ENCODE data around the gene FASN. TPM values are rescaled to one million over a fixed set of nuclear protein-coding genes. Genes with fewer than 3 reads are reported as not detected.

Gene FASN
- total RNA-seq, 1 donor from 2014 or later: 134 TPM

GRCh38 chr17:82062984-82063368 is 35.1 kb downstream of the FASN start:
- Mint-ChIP-seq H3K4me1 (ENCODE audit: unreplicated experiment) (peaks cover 7% of the 10 kb centered on the region), H3K27me3 (ENCODE audit: unreplicated experiment) (no peaks in the 10 kb centered on the region), H3K27ac (ENCODE audit: unreplicated experiment) (no peak overlapping the region), H3K9me3 (ENCODE audit: unreplicated experiment) (no peaks in the 10 kb centered on the region), H3K4me3 (ENCODE audit: unreplicated experiment) (no peak overlapping the region), H3K36me3 (ENCODE audit: unreplicated experiment) (peaks cover 6% of the 10 kb centered on the region)
- TF ChIP-seq CTCF (IDR thresholded peaks at IDR 0.05): no peak
- DNase-seq (ENCODE audit: extremely low spot score, unreplicated experiment): no peak

- Mint-ChIP-seq H3K4me1 (ENCODE audit: unreplicated experiment) (peaks cover 7% of the 10 kb centered on the region), H3K4me3 (ENCODE audit: unreplicated experiment) (no peak overlapping the region), H3K36me3 (ENCODE audit: unreplicated experiment) (peaks cover 10% of the 10 kb centered on the region), H3K27me3 (ENCODE audit: unreplicated experiment) (no peaks in the 10 kb centered on the region), H3K9me3 (ENCODE audit: unreplicated experiment) (no peaks in the 10 kb centered on the region), H3K27ac (ENCODE audit: unreplicated experiment) (no peak overlapping the region)
- no peak for TF ChIP-seq CTCF (IDR thresholded peaks at IDR 0.05)
- no peak for DNase-seq (ENCODE audit: extremely low spot score, unreplicated experiment)
Measured at GRCh38 chr17:82062076-82062983, 35.7 kb downstream of the FASN start.

- no peak for DNase-seq (ENCODE audit: extremely low spot score, unreplicated experiment)
- no peak overlapping the region for H3K4me3 Mint-ChIP-seq (ENCODE audit: unreplicated experiment)
- peaks cover 7% of the 10 kb centered on the region for H3K4me1 Mint-ChIP-seq (ENCODE audit: unreplicated experiment)
- no peaks in the 10 kb centered on the region for H3K27me3 Mint-ChIP-seq (ENCODE audit: unreplicated experiment)
- H3K9me3 Mint-ChIP-seq (ENCODE audit: unreplicated experiment): no peaks in the 10 kb centered on the region
- peaks cover 10% of the 10 kb centered on the region for H3K36me3 Mint-ChIP-seq (ENCODE audit: unreplicated experiment)
- no peak for TF ChIP-seq CTCF (IDR thresholded peaks at IDR 0.05)
- H3K27ac Mint-ChIP-seq (ENCODE audit: unreplicated experiment): no peak overlapping the region
Measured at GRCh38 chr17:82061047-82061925, 36.8 kb downstream of the FASN start.

- H3K27ac Mint-ChIP-seq (ENCODE audit: unreplicated experiment): no peak overlapping the region
- H3K4me3 Mint-ChIP-seq (ENCODE audit: unreplicated experiment): no peak overlapping the region
- peaks cover 7% of the 10 kb centered on the region for H3K4me1 Mint-ChIP-seq (ENCODE audit: unreplicated experiment)
- peaks cover 10% of the 10 kb centered on the region for H3K36me3 Mint-ChIP-seq (ENCODE audit: unreplicated experiment)
- H3K9me3 Mint-ChIP-seq (ENCODE audit: unreplicated experiment): no peaks in the 10 kb centered on the region
- H3K27me3 Mint-ChIP-seq (ENCODE audit: unreplicated experiment): no peaks in the 10 kb centered on the region
- no peak for DNase-seq (ENCODE audit: extremely low spot score, unreplicated experiment)
- no peak for TF ChIP-seq CTCF (IDR thresholded peaks at IDR 0.05)
Measured at GRCh38 chr17:82060614-82061013, 37.4 kb downstream of the FASN start.

GRCh38 chr17:82060001-82060380 is 38.0 kb downstream of the FASN start:
- no peak overlapping the region for H3K4me3 Mint-ChIP-seq (ENCODE audit: unreplicated experiment)
- peaks cover 7% of the 10 kb centered on the region for H3K4me1 Mint-ChIP-seq (ENCODE audit: unreplicated experiment)
- peaks cover 11% of the 10 kb centered on the region for H3K36me3 Mint-ChIP-seq (ENCODE audit: unreplicated experiment)
- no peak overlapping the region for H3K27ac Mint-ChIP-seq (ENCODE audit: unreplicated experiment)
- no peak for DNase-seq (ENCODE audit: extremely low spot score, unreplicated experiment)
- no peaks in the 10 kb centered on the region for H3K9me3 Mint-ChIP-seq (ENCODE audit: unreplicated experiment)
- H3K27me3 Mint-ChIP-seq (ENCODE audit: unreplicated experiment): no peaks in the 10 kb centered on the region
- TF ChIP-seq CTCF (IDR thresholded peaks at IDR 0.05): no peak

Measured in osteocyte (in vitro differentiated cells).